ENCODE results near the gene F8.
A peak's percentile ranks its signal among the peaks of the same experiment; 100 is the strongest.
"Not testable (repeated sequence)": the region's sequence is repeated elsewhere in the genome, so short reads cannot be mapped to it uniquely, and the experiment has no call there.

F8 gene

DNA sequence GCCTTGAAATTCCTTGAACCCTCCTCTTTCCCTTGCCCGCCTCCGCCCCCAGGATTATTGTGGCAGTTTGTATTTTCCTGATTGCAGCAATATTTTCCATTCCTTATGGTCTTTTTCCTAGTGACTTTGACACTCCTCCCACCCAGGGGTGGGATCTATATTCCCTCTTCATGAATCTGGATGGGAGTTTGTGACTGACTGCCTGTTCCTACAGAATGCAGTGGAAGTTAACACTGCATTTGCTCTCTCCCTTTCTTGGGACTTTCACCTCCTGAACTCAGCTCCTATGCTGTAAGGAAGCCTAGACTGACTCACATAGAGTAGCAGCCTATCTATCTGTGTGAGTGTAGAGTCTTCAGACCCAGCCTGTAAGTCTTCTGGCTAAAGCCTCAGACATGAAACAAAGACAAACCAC, 6.4 kb upstream of the F8 start:
- DNase-seq (ENCODE audit: low spot score), result no peak

DNA sequence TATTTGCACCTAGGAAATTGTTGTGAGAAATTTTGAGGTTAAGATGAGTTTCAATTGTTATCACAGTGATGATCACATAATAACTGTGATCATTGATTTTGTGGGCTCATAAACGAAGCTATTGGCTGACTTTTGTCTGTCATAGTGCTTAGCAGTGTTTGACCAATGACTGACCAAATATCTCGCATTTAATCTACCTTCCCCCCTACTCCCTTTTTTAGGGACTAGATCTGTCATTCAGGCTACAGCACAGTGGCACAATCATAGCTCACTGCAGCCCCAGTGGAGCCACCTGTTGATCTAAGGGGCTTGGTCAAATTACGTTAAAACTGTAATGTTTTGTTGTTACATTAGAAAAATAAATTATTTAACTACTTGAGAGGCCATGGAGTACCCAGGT, 5.6 kb upstream of the F8 start:
- DNase-seq (ENCODE audit: low spot score), result no peak

DNA sequence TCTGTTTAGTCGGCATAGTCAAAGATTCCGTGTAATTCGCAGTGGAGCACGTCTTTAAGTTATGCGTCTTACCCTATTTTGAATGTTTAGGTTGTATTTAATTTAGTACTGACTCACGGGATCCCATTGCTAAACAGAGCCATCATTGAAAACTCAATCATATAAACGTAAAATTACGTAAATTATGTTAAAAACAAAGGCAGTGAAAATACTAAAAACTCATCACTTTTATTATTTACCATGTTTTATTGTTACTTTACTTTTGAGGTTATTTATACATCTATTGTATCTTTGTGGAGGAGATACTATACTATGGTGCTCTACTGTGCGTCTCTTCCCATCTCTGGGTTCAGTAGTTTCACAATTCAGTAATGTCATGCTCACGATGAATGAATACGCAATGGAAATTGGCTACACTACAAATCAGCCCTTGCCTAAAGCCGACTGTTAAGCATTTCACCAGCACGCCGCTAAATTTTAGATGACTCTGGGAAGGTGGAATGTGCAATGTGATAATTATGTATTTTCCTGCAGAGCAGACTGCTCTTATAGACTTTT, 5.1 kb upstream of the F8 start:
- DNase-seq (ENCODE audit: low spot score), result peak; percentile 1

DNA sequence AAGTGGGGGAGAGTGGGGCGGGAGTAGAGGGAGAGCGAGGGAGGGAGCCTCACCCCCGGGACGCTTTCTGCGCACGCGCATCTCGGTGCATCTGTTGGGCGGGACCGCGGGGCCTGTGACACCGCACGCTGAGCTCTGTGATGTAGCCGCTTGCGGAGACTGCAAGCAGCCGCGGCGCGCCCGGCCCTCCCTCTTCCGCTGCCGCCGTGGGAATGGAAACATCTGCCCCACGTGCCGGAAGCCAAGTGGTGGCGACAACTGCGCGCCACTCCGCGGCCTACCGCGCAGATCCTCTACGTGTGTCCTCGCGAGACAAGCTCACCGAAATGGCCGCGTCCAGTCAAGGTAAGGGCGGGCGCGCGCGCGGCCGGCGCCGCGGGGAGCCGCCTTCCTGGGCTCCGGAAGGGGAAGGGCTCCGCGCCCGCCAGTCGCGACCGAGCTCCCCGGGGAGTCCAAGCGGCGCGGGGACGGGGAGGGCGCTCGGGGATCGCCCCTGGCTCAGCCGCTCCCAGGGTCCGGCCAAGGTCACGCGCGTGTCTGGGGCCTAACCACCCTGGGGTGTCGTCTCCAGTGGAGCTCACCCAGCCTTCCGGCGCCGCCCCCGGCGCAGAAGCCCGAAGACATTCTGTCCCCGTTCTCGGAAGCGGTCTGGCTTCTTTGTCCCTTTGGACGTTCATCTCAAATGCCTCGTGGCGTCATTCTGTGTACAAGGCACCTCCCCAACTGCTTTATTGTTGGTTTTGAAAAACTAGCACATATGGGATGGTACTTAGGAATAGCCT, 4.4 kb upstream of the F8 start, which contains the start of gene FUNDC2:
FUNDC2 (plus strand) TSS at position 118 of the 782 bp plus-strand sequence; CDS start at position 213, 95 bp downstream.
- DNase-seq (ENCODE audit: low spot score), result peak; percentile 84

DNA sequence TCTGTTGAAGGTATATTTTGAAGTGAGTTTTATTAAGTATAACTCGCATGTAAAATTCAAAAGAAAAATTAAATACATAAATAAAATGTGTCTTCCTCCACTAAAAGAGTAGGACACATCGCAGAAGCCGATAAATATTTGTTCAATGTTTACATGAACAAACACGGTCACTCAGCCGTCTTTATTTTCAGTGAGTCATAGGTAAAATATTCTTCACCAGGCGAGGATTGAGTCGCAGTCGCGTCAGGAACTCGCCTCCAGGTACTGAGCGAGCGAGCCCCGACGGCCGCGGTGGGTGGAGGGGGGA, 3.9 kb upstream of the F8 start:
- DNase-seq (ENCODE audit: low spot score), result no peak

DNA sequence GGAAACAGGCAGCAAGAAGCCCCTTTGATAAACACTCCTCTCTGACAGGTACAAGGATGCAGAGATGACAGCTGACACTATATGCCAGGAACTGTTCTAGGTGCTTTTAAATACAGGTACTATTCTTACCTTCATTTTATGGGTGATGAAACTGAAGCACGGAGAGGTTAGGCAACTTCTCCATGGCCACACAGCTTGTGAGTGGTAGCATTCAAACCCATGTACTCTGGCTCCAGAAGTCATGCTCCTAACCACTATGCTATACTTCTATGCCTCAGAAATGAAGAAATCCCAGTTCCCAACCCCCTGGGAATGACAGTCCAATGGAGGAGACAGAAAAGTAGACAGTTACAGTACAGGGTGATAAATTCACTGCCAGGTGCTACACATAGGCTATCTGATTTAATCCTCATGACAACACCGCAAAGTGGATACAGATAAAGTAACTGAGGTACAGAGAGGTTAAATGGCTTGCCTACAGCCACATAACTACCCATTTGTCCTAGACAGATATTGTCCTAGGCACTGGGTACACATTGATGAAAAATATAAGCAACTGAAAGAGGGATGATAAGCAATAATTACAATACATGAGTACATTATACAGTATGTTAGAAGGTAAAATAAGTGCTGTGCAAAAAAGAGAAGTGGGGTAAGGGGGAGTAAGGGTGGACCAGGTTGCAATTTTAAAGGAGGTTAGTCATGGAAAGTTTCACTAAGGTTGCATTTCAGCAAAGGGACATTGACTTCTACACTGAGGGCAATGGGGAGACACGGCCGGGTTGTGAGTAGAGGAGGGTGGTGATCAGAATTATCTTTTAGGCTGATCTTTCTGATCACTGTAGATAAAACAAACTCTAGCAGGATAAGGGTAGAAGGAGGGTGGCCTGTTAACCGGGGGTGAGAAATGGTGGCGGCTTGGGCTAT, 1.6 kb upstream of the F8 start:
- no peak for DNase-seq (ENCODE audit: low spot score)

DNA sequence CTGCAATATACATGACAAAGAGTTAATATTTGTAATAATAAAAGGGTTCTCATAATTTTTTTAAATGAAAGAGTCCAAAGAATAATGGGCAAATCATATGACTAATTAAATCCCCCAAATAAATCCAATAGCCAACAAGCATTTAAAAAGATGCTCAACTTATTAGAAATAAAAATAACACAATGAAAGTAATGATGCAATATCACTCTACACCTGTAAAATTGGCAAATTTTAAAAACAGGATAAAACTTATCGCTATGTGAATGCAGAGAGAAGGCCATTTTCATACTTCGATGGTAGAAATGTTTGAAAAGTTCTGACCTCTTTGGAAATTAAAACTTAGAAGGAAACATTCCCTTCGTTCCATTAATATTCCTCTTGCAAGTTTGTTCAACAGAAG, 1.9 kb downstream of the F8 start:
- DNase-seq (ENCODE audit: low spot score), result no peak

DNA sequence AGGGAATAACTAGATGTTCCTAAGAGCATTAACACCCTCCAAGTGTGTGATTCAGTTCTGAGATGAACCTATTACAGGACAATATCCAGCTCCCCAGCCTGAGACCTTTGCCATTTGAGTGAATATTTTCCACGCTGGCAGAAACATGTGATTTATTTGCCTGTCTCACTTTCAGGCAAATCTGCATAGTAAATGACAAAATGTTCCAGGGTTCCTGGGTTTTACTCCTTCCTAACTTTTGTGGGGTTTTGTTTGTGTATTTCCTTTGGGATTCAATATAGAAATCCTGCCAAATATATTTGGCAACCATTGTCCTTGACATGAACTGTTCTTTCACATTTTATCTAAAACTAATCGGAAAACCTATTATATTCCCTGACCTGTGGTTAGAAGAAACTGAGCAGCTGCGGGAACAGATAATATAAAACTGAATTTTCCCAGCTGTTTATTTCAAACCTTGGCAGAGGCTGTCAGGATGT, 12.5 kb downstream of the F8 start:
- DNase-seq (ENCODE audit: low spot score), result no peak

DNA sequence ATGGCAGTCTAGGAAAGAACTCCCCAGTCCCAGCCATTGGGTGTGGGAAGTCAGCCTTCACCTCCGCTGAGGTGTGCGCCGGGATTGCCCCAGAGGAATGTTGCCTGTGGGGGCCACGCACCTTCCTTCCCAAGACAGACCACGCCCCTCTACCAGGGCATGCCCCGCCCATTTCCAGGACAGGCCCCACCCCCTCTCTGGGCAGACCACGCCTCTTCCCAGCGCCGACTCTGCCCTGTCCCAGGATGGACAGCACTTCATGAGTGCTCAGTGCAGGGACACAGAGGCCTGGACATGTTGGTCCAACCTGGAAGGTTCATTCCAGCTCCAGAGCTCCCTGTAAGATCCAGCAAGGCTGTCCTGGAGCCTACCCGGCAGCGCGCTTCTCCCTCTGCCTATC, 13.9 kb downstream of the F8 start:
- not testable (repeated sequence) for DNase-seq (ENCODE audit: low spot score)

DNA sequence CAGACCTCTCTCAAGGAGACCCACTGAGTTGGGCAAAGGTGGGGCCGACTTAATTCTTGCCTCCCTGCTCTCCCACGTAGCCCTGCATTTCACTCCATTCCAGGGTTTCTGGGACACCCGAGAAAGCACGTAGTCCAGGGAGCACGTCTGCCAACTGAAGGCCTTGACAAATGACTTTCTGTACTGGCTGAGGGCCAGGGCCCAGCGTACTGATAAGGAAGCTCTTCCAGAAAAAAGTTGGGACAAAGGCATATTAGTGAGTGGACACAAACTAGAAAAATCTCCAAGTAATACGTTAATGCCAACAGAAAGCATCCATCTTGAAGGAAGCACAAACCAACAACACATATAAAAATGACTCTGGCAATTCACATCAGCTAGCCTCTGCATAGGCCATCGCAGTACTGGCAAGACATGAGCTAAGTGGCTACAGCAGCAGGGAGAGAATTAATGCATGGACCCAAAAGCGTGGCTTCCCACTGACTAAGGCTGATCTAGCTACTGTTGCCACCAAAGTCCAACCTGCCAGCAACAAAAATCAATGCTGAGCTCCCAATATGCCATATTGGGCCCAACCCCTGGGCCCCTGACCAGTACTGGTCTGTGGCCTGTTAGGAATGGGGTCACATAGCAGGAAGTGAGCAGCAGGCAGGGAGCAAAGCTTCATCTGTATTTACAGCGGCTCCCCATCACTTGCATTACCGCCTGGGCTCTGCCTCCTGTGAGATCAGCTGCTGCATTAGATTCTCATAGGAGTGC, 15.4 kb downstream of the F8 start:
- not testable (repeated sequence) for DNase-seq (ENCODE audit: low spot score)

DNA sequence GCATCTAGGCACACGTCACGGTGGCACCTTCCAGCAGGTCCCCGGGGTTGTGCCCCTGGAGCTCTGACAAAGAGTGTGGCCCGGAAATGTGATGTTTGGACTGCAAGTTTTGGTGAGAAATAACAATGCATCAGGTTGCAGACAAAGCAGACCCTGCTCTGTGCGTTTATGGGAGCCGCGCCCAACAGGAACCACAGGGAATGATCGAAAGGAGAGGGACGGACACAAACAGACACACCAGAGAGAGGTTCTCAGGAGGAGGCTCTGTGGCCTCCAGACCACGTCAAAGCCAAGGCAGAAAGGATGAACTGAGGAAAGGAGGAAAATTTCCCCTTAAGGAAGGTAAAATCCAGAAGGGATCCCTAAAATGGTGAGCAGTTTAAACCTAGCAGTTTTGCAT, 16.1 kb downstream of the F8 start:
- not testable (repeated sequence) for DNase-seq (ENCODE audit: low spot score)

DNA sequence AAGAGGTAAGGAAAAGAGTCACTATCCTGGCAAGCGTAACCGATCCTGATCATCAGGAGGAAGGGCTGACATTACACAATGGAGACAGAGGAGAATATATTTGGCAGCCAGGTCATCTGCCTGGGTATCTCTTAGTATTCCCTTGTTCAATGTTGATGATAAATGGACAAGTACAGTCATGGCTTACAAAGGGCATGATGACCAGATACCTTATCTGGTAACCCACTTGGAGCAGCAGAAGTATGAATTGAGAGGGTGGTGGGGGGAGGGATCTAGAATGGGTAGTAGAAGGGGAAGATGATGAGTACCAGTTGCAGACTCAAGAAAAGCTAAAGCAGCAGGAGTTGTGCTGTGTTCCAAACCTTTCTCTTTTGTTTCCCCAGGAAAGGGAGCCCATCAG, 17.3 kb downstream of the F8 start:
- no peak for DNase-seq (ENCODE audit: low spot score)

DNA sequence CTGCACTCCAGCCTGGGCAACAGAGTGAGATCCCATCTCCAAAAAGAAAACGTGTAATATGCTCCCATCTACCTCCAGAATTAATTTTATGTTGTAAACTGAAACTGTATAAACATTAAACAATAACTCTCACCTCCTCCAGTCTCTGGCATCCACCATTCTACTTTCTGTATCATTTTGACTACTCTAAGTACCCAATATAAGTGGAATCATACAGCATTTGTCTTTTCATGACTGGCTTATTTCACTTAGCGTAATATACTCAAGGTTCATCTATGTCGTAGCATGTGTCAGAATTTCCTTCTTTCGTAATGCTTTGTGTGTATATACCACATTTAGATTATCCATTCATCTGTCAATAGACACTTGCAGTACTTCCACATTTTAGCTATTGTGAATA, 20.6 kb downstream of the F8 start:
- no peak for DNase-seq (ENCODE audit: low spot score)

DNA sequence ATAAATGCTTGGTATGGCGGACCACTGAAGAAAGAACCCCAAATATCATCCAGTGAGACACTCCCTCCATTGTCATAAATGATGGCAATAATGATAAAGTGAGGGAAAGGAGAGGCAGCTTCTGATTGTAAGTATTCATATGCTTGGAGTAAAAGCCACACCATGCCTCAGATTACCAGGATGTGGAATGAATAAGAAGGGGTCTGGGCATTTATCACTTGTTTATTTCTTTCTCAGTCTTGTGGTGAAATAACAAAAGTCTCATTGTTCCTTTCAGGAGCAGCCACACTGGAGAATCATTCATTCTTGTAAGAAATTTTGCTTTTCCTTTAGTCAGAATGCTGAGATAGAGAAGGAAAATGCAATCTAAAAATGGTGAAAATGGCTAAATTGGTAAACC, 21.7 kb downstream of the F8 start:
- DNase-seq (ENCODE audit: low spot score), result no peak

DNA sequence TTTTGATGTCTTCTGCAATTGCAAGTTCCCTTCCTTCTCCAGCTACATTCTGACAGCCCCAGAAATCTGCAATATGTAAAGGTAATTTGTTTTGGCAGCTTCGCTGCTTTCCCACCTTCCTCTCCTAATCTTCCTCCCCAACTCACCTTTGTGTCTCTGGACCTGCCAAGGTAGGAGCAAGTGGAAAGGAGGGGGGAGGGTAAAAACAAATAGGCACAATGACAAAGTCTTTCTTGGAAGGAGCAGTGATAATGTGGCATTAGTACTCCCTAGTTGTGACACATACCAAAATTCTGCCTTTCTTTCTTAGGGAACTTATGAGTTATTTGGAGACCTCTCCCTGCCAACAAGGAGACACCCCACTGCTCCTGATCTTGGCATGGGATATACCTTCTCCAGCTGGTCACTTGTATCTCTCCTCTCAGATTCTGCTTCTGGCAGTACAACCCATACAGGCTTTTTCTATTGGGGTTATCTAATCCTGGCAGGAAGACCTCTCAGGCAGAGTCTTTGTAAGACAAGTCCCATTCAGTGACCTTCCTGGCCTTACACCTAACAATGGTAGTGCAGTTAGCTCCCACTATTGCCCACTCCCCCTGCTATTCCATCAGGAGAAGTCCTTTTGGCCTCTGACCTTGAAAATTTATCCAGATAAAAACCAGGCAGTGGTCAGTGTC, 24.2 kb downstream of the F8 start:
- DNase-seq (ENCODE audit: low spot score), result no peak

DNA sequence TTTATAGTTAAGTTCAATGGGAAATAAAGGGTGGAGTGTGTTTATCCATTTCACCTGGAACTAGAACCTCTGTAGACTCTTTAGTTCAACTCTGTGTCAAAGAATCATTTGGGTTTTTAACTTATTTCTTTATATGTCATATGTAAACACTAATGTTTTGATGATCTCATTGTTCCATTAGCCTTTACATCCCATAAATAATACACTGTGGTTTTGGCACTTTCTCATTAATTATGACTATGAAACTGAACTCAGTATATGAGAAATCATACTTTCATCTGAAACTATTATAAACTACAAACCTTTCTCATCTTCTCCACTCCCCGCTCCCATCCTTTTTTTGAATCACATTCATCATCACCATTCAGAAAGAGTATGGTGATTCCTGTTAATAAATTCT, 31.0 kb downstream of the F8 start:
- DNase-seq (ENCODE audit: low spot score), result no peak

DNA sequence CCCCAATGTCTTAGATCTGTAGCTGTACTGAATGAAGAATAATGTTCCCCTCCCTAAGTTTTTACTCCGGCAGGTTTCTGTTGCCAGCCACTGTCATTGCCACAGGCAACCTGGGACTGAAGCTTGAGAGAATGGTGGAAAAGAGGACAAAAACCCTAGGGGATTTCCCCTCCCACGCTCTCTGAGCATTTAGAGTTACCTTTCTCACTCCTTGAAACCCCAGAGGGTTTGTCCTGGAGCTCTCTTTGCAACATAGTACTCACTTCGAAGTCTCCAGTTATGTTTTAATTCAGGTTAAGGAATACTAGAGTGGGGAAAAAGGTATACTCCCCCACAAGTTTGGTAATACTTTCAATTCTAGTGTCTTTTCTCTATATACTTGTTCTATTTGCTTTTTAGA, 31.5 kb downstream of the F8 start:
- DNase-seq (ENCODE audit: low spot score), result no peak

DNA sequence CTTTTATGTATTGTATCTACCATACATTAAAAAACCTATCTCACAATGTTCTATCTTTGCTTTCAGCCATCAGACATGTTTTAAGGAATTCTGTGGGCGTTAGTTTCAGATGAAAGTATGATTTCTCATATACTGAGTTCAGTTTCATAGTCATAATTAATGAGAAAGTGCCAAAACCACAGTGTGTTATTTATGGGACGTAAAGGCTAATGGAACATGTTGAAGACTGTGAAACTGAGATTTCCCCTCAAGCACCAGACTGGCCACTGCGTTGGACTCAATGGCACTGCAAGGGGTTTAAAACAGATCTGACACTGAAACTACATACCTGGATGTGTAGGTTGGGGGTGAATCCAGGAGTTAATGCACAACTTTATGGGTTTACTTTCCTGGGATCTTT, 32.0 kb downstream of the F8 start:
- no peak for DNase-seq (ENCODE audit: low spot score)

DNA sequence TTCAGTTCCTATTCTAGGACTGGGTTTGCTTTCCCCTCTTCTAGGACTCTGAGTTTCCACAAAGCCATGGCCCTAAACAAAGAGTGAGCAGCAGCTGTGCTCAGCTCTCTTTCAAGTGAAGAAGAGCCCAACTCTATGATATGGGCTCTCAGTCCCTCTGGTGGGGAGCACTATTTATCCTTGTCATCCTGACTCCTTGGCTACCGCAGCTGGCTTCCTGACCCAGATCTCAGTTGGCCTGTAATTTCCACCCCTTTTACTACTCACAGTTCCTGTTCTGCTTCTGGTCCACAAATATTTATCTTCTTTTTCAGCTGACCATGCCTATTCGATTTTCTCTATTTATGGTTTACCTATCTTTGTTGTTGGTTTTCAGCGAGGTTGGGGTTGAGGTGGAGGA, 33.8 kb downstream of the F8 start:
- no peak for DNase-seq (ENCODE audit: low spot score)

DNA sequence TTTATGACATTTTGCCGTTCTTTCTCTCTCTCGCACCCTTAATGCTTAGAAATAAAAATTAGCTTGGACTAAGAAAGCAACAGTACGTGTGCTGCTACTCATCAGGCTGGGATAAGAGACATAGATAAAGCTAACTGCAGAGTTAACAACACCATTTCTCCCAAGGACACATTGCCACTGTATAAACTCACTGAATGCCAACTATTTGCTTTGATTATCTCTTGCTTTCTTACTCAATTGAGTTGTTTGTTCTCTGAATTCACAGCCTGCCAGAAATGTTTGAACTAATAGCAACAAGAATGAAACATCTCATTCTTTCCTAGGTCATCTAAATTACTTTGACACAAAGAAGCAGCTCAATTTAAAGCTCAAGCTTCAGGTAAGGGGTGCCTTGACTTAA, 34.6 kb downstream of the F8 start:
- no peak for DNase-seq (ENCODE audit: low spot score)

DNA sequence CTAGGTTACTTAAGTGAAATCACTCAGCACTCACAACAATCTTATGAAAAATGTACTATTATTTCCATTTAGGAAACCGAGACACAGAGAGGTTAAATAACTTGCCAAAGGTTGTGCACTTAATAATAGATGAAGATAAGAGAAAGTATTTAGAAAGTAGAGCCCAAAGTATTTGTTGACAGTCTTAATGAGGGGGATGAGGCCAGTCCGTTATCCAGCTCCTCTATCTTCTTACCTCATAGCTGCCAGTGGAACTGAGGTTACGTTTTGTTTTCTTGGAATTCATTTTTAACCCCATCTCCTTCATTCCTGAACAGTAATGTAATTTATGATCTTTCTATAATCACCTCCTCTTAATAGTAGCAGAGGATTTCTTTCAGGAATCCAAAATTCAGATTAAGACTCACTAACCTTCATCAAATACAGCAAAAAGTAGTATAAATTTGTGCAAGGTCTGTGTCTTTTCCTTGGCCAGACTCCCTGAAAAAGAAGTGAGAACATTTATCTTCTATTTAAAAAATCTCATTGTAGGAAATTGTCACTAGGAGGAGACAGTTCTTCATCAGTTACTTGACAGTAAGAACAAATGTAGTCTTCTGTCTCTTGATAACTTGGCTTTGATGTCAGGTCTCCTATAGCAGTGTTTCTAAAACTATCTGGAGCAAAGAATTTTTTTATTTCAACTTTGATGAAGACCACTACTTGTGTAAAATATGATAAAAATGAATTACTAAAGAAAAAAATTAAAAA, 35.5 kb downstream of the F8 start:
- DNase-seq (ENCODE audit: low spot score), result no peak

Measured in LoVo (cell line).